GM19025 (cell line): ENCODE results near the gene NME4.
A peak's percentile ranks its signal among the peaks of the same experiment; 100 is the strongest.

ENCODE experiments used
- ATAC-seq: cut with Tn5 transposase; IDR thresholded peaks from one replicate; pipeline ENCODE4 v1.9.1; 2021; ENCODE audit warnings: mild to moderate bottlenecking, low read depth, moderate library complexity; ENCODE audit not compliant: unreplicated experiment

Gene NME4

DNA sequence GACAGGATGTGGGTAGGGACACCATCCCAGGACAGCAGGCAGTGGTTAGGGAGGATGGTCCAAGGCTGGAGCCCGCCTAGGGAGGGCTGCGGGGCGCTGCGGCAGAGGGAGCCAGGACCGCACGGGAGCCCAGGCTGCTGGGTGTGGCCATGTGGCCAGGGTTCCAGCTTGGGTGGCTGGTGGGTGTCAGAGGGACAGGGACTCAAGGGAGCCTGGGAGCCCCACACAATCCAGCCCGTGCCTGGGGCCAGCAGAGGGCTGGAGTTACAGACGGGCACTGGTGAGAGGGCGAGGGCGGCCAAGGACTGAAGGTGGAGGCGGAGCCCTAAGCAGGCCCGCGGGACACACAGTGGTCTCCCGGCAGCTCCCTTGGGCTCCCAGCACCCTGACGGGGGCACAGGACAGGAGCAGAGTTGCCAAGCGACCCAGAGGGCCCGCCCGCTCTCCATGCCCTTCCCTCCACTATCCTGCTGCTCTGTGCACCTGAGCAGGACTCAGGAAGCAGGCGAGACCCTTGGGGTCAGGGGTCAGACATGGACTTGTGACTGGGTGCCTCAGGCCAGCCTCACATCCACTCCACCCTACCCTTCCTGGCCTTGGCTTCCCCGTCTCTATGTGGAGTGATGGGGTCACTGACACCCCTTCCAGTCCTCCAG is 33.8 kb upstream of the NME4 start:
- ATAC-seq: no peak

DNA sequence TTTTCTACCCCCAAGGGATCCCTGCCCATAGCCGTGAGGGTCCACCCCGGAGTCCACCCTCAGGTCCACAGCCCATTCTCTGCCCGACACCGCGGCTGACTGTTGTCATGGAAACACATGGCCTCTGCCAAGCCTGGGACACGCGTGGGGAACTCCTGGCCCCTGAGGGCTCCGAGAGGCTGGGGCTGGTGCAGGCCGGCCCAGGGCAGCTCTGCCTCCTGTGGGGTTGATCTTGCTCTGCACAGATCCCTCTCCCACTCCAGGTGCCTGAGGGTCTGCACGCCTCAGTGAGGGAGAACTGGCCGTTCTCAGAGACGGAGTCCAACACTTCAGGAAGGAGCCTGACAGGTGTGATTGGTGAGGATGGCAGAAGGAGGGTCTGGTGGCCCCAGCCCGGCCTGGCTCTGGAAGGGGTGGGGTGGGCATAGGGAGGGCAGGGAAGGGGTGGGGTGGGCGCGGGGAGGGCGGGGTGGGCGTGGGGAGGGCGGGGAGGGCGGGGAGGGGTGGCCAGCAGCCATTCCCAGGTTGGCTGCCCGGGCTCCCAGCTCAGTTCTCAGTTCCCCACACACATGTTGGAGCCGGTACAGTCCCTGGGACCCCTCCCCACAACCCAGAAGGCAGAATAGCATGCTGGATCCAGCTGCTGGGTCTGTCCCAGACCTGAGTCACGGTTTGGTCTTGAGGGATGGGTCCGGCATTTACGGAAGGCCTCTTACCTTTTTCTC is 33.1 kb upstream of the NME4 start:
- no peak for ATAC-seq

DNA sequence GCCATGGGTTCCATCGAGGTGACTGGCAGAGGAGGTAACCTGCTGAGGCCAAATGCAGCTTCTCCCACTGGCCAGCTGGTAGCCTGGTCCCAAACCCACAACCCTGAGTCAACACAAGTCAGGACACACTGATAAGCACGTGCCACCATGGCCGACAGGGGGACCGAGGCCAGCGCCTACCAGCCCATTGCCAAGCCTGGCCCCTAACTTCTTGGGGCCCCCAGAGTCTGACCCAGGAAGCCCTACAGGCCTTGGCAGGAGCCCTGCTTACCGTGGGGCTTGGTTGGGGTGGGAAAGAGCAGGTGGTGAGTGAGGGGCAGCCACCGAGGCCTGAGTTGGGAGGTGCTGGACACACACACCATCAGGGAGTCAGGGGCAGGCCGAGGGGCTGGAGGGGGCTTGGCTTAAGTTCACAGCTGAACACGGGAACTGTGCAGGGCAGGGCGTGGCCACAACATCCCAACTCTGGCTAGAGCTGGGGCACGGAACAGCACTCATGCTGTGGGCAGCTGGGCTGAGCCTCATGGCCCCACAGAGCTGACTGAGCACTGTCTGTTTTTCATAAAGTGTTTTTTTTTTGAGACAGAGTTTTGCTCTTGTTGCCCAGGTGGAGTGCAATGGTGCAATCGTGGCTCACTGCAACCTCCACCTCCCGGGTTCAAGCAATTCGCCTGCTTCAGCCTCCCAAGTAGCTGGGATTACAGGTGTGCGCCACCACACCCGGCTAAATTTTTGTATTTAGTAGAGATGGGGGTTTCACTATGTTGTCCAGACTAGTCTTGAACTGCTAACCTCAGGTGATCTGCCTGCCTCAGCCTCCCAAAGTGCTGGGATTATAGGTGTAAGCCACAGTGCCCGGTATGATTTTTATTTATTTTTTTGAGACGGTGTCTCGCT is 32.2 kb upstream of the NME4 start:
- ATAC-seq: no peak

DNA sequence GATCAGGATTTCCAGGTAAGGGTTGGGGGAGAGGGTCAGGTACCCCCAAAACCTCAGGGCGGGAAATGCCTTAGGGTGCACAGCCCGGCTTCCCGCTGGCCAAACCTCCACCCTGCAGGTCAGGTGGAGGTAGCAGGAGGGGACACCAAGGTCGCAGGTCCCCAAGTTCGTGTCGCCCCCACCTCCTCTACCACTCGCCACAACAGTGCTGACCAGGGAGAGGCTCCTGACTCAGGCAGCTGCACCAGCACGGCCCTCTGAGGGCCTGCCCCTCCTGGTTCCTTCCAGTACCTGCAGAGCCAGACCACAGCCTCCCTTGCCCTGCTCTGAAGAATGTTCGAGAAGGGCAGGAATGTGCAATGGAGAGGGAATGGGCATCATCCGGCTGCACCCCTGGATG is 30.5 kb upstream of the NME4 start:
- no peak for ATAC-seq

DNA sequence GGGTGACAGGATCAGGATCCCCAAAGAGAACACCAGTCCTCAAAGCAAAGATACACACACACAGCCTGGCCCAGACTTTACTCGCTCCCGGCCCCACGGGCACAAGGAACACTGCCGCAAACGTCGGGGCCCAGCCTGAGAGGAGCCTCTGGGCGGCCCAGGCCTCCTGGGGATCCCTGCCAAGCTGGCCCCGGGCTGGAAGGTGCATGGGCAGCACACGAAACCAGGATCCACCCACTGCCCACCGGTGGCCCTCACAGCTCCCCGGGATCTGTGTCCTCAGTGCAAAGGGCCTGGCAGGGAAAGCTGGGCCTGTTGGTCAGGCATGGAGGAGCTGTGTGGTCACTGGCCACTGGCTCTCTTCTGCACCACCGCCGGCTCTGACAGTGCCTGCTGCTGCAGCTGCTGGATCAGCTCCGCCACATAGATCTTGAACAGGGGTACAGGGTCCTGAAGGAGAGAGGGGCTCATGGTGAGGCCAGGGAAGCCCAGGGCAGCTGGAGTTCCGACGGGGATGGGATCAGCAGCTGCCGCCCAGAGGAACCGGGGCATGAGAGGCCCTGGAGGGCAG is 29.6 kb upstream of the NME4 start:
- ATAC-seq: no peak

DNA sequence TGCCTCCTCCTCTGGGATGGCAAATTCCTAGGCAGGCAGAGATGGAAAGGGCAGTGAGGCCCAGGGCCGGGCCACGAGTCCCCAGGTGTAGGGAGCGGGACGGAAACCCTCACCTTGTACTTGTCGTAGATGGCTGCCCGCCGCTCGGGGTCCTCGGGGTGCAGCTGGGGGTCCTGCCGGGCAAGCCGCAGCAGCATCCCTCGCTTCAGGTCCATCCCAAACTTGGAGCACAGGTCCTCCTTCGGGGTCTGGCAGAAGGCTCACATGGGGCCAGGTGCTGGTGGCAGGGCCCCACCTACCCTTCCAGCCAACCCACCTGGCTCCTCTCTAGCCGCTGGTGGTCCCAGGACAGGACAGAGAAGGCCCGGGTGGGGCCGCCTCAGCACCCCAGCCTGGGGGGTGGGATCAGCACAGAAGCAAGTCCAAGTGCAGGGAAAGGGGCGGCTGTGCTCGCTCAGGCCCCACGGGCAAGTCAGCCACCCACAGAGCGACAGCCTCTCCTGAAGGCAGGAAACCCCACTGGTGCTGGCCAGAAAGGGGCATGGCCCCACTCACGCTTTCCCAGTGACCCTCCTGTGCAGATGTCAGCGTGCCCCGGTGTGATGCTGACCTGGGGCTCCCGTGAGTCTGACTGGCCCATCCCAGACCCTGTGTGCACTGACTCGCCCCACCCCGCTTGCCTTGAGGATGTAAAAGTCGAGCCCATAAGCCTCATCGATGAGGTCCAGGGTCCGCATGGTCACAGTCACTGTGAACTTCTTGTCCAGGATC is 28.4 kb upstream of the NME4 start:
- no peak for ATAC-seq

DNA sequence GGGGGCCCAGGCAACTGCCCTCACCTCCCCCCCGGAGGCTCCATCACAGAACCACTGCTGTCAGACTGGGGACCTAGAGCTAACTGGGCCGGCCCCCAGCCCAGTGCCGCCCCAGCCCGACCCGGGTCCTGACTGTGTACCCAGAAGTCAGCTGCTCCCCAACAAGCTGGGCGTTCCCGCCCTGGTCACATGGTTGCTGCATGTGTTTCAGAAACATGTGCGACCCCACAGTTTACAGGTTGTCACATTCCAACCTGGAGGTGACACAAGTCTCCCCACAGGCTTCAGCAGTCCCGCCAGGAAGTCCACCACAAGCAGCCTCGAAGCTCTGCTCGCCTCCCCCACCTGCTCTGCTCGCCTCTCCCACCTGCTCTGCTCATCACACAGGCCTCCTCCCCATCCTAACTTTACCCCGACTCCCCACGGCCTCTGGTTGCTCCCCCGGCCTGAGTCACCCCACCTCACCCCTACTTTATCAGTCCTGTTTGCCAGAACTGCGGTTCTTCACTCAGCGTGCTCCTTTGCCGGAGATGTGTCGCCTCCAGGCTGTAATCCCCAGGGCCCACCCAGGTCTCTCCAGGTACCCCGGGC is 27.6 kb upstream of the NME4 start:
- ATAC-seq: no peak

DNA sequence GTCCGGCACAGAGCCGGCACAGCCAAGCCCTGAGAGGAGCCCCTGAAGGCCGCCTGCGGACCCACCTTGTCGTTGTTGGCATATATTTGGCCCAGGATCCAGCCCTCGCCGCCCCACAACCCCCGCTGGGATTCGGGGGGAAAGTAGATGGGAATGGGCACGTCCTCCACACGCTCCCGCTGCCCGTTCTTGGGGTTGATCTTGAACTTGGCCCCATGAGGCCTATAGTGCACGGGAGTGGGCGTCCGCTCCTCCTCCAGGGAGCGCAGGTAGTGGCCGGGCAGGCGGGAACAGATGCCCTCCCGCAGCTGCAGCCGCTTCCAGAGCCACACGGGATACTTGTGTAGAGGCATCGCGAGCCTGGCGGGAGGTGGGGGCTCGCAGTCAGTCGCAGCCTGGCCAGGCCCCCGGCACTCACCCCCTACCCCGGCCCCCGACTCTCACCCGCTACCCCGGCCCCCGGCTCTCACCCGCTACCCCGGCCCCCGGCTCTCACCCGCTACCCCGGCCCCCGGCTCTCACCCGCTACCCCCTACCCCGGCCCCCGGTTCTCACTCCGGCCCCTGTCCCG is 27.0 kb upstream of the NME4 start:
- no peak for ATAC-seq

DNA sequence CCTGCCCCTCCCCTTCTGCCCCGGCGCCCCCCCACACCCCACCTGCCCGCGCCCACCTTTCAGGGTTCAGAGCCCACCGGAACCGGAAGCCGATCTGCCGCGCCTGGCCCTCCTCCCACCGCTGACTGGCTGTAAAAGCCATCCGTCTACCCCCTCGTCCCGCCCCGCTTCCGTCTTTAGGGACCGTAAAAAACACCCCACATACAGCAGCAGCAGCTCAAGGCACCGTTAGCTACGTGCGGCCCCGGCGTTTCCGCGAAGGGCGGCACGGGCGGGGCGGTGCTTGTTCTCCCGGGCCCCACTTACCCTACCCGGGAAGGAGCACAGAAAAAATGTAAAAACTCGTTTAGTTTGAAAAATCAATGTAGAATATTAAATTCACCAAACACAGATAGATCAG is 26.6 kb upstream of the NME4 start, which contains the start of gene MRPL28:
TSS of gene MRPL28 (minus strand) at position 96 of the 400 bp plus-strand sequence. CDS start 320 bp downstream, outside the sequence.
- ATAC-seq: peak; percentile 92

DNA sequence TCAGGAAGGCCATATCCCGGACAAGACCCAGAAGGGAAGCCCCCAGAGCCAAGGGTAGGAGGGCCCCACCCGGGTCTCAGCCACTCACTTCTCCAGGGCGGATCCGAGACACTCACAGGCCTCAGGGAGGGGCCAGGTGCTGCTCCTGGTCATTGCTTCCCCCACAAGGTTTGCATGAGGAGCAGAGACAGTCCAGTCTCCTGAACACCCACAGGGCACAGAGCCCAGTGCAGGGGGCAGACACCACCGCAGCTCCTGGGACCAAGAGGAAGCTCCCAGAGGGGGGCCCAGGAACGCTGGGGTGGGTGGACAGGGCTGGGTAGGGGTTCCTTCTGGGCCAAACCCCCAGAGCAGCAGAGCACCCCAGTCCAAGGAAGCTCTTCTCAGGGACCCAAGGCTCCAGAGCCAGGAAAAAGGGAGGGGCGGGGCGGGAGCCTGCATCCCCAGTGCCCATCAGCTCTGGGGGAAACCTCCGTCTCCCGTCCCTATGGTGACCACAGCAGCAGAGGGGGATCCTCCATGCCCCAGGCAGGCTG is 26.0 kb upstream of the NME4 start:
- ATAC-seq: no peak

DNA sequence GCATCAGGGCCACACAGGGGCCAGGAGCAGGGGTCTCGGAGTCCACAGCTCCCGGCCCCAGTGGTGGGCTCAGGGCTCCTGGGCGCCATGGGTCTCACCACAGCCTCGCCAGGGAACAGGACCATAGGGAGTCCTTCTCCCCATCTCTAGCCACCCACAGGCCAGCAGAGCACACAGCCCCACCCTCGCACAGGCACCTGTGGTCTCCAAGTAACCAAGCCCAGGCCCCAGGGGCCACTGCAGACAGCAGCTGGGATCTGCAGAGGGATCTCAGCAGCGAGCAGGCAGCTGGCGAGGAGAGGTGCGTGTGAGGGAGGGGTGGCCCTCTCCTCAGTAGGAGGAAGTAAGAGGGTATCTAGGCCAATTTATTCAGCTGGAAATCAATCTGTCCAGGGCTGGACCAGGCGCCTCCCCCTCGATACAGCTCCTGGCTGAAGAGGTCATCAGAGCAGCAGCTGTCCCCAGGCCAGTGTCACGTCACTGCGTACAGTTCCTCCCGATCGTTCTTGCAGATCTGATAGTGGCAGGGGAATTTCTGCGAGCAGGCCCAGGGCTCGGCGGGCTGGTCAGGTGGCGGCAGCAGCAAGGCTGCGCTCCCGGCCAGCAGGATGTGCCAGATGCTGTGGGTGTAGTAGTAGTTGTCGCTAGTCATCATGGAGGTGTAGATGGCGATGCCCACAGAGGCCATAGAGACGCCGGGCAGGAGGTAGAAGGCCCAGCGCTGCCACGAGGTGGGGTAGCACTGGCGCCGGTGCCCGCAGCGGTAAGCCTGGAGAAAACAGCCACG is 25.3 kb upstream of the NME4 start:
- ATAC-seq: no peak

DNA sequence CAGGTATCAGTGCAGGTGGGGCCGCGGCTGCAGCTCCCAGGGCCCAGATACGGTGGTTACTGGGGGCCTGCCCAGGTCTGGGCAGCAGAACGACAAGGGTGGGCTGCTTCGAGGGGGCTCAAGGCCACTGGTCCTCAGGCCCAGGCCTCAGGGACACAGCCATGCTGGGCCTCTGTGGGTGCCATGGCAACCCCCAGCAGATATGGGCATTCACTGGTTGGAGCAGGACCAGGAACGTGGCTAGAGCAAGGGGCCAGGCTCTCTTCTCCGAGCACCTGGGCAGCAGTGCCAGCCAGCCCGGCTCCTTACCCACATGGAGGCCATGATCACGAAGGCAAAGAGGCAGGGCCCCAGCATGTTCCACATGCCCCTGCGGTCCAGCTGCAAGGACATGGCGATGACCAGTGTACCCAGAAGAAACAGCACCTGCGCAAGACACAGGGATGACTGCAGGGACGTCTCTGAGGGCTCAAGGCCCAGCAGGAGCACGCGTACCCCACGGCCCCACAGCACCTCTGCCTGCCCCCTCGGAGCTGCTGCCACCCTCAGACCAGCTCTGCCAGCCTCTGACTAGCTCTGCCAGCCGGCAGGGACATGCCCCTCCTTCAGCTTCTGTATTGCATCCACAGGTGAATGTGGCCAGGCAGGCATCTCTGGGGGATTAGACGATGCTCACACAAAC is 24.6 kb upstream of the NME4 start:
- no peak for ATAC-seq

DNA sequence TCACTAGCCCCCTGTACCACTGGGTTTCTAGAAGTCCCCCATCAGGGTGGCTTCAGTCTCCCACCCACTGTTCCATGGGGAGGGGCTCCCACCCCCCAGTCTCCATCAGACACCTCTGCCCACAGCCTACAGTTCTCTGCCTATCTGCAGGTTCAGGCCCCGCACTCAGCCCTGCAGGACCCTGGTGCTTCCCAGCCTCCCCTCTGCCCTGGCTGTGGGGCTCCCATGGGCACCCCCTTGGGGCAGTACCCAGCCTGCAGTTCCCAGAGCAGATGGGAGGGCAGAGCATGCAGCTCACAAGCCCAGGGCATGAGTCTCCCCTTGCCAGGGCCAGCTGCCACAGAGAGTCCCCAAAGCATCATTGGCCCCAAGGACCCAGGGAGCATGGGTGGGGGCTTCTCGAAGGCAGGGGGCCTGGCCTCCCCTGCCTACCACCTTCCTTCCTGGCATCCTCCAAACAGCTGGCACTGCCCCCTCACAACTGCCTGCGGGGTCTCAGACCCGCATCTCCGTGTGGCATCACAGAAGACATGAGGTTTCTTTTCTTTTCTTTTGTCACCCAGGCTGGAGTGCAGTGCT is 23.9 kb upstream of the NME4 start:
- no peak for ATAC-seq

DNA sequence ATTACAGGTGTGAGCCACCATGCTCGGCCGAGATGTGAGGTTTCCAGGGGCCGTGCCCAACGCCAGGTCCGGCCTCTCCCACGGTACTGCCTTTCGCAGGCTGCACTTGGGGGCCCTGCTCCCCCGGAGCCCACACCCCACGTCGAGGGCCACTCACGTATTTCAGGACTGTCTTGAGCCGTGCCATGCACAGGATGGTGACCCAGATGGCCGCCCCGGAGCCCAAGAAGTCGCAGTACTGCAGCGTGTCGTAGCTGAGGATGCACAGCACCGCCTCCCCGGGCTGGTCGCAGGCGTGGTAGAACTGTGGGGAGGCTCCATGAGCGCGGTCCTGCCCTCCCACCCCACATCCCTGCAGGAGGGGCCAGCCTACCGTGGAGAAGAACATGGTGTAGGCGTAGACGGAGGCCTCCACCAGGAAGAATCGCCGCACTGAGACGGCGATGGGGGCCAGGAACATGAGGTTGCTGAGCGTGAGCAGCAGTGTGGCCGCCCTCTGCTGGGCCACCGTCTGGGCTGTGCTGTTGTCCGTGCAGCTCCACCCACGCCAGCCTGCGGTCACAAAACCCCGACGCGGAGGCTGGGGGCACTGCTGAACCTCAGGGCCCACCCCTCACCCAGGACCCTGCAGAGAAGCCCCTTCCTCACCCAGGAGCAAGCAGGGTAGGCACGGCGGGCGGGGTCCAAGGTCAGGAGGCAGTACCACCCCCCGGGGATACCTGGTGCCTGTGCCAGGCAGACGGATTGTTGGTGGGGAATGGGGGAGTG is 23.0 kb upstream of the NME4 start:
- ATAC-seq: no peak

DNA sequence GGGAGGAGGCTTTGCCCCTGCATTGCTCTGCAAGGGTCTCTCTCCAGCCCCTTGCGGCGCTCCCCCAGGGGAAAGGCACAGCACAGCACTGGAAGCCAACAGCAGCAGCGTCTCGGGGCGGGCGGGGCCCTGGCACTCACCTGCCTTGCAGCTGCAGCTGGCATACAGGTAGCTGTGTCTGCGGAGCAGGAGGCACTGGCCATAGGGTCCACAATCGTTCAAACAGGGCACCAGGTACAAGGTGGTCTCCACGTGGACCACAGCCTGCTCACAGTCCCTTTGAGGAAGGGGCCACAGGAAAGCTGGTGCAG is 22.4 kb upstream of the NME4 start:
- ATAC-seq: no peak

DNA sequence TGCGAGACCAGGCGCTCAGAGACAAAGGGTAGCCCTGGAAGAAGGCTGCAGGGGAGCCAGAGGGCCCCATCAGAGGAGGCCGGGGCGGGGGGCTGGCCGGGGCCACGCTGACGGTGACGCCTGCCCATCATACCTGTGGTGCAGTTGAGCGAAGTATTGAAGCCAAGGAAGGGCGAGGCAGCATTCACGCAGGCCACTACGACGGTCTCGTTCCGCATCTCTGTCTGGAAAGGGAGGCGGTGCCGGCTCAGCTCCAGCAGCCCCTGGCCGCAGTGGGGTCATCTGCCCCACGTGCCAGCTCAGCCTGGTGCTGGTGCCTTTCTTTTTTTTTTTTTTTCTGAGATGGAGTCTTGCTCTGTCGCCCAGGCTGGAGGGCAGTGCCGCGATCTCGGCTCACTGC is 21.8 kb upstream of the NME4 start:
- ATAC-seq: no peak
